Thoracic aorta (tissue), 2 donors: ENCODE results near the gene ZNF23. TPM values are rescaled to one million over a fixed set of nuclear protein-coding genes. Genes with fewer than 3 reads are reported as not detected.
A peak's percentile ranks its signal among the peaks of the same experiment; 100 is the strongest.
"Not testable (repeated sequence)": the region's sequence is repeated elsewhere in the genome, so short reads cannot be mapped to it uniquely, and the experiment has no call there.

Experiments
- ATAC-seq: fragments of 150-250 bp; one replicate; pipeline ENCODE4 v1.8.0; 2017; ENCODE audit warnings: low read depth; ENCODE audit not compliant: insufficient number of reproducible peaks, low FRiP score
- DNase-seq: peaks from one replicate; pipeline ENCODE4 v3.0.0-alpha.2; 2020; ENCODE audit warnings: low spot score
- H3K27ac ChIP-seq, 2 donors: fragments of 200-600 bp; sonication (generic); 1 replicate in 1 of 2; 2 replicates in 1 of 2; pipeline ENCODE4 v1.5.1; 2016; ENCODE audit warnings: mild to moderate bottlenecking in 2 of 2, moderate library complexity in 2 of 2
- H3K27me3 ChIP-seq: fragments of 200-600 bp; sonication (generic); replicated peaks from 2 replicates; pipeline ENCODE4 v1.6.0; 2016; ENCODE audit warnings: mild to moderate bottlenecking; ENCODE audit not compliant: insufficient read depth
- H3K36me3 ChIP-seq: fragments of 200-600 bp; sonication (generic); one replicate; pipeline ENCODE4 v1.5.1; 2016
- H3K4me1 ChIP-seq, 2 donors: fragments of 200-600 bp; sonication (generic); 1 replicate in 1 of 2; 2 replicates in 1 of 2; pipeline versions ENCODE4 v1.5.1 to v1.6.0; 2016; ENCODE audit warnings: low read depth in 2 of 2, mild to moderate bottlenecking in 1 of 2; ENCODE audit not compliant: control insufficient read depth in 1 of 2
- H3K4me3 ChIP-seq: fragments of 200-600 bp; sonication (generic); 2 replicates; pipeline ENCODE4 v1.5.1; 2016; ENCODE audit warnings: mild to moderate bottlenecking
- H3K9me3 ChIP-seq: fragments of 200-600 bp; sonication (generic); 2 replicates; pipeline ENCODE4 v1.5.1; 2016
- total RNA-seq, 2 donors: library from RNA; depleted of rRNA; stranded (reverse); fragments of >200 nt; gene quantifications; one replicate each; pipeline versions ENCODE4 v1.1.0 to v1.2.3, GENCODE V29; 2016
- TF ChIP-seq, protein P1 (sequence below): fragments of 200-600 bp; sonication (generic); IDR thresholded peaks from one replicate; pipeline ENCODE4 v1.5.1; 2019; ENCODE audit warnings: antibody characterized with exemption

ZNF23 gene
- 10 to 100 TPM in 1 of 2 donors, 1 to 10 TPM in 1; 3.9 to 10.1 TPM for total RNA-seq

DNA sequence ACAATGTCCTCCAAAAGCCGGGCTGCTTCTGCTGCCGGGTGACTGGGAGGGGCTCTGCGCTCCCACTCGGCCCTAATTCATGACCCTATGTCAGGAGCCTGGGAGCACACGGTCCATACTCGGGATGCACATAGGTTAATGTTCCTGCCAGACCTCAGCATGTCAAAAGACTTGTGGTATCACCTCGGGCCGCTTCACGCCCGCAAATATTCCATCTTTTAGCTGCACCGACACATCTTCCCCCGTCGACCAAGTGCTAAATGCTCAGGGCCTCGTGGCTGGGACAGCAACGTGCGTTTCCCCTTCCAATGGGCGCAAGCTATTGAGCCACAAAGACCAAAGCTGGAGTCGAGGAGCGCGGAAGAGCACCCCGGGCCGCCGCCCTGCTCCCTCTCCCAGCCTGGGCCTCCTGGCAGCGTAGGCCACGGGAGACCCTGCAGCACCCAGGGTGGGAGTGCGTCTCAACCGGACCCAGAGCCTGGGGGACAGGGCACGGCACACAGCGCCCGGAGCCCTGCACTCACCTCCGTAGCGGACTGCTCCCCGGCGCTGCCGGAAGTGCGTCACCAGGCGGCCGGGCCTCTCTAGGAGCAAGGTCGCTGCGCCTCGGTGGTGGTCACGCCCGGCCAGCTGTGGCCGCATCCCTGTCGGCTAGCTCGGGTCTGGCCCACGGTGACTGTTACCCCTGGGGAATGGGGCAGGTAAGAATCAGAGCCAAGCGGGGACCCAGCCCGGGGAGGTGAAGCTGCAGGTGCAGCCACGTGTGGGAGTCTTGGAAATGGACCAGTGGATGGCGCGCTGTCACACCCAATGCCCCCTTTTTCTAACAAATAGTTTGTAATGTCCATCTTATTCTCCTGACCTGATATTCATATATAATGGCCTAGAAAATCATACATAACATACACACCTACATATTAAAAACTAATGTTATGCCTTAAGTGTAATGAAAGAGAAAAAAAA, at the start of gene ZNF23:
Gene ZNF23 (minus strand): TSS at position 562 of the 963 bp plus-strand sequence. CDS start 5,451 bp downstream, outside the sequence.
- ATAC-seq: peak; percentile 94

DNA sequence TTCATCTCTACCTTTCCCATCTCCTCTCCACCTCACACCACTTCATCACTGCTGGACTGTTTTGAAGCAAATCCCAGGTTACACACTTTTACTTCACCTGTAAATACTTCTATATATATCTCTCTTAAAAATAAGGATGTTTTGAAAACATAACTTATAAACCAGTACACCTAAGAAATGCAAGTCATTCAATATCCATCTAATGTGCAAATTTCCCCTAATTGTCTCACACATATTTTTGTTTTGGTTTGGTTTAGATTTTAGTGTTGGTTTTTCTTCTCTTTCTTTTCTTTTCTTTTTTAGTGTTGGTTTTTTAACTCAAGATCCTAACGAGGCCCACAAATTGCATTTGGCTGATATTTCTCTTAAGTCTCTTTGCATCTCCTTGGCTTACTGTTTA, 45.0 kb upstream of the ZNF23 start:
- H3K36me3 ChIP-seq: no peaks in the 10 kb centered on the region
- H3K27ac ChIP-seq: no peak overlapping the region
- H3K4me3 ChIP-seq: no peak overlapping the region
- H3K9me3 ChIP-seq: no peaks in the 10 kb centered on the region
- TF ChIP-seq, protein P1, sequence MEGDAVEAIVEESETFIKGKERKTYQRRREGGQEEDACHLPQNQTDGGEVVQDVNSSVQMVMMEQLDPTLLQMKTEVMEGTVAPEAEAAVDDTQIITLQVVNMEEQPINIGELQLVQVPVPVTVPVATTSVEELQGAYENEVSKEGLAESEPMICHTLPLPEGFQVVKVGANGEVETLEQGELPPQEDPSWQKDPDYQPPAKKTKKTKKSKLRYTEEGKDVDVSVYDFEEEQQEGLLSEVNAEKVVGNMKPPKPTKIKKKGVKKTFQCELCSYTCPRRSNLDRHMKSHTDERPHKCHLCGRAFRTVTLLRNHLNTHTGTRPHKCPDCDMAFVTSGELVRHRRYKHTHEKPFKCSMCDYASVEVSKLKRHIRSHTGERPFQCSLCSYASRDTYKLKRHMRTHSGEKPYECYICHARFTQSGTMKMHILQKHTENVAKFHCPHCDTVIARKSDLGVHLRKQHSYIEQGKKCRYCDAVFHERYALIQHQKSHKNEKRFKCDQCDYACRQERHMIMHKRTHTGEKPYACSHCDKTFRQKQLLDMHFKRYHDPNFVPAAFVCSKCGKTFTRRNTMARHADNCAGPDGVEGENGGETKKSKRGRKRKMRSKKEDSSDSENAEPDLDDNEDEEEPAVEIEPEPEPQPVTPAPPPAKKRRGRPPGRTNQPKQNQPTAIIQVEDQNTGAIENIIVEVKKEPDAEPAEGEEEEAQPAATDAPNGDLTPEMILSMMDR: no peak
- DNase-seq (no peak), ATAC-seq (no peak)
- no peaks in the 10 kb centered on the region for H3K27me3 ChIP-seq
- no peaks in the 10 kb centered on the region for H3K4me1 ChIP-seq

More for the DNA sequence above, at the start of gene ZNF23:
- H3K36me3 ChIP-seq: no peaks in the 10 kb centered on the region
- peak; percentile 49 for DNase-seq
- peak within 1 kb of the TSS; percentile 66 to 80 for H3K27ac ChIP-seq
- H3K4me1 ChIP-seq: peaks cover 8 to 13% of the 10 kb centered on the region in 2 donors
- H3K4me3 ChIP-seq: peak within 1 kb of the TSS; percentile 98
- TF ChIP-seq, protein P1: no peak
- H3K9me3 ChIP-seq: no peaks in the 10 kb centered on the region
- no peaks in the 10 kb centered on the region for H3K27me3 ChIP-seq

DNA sequence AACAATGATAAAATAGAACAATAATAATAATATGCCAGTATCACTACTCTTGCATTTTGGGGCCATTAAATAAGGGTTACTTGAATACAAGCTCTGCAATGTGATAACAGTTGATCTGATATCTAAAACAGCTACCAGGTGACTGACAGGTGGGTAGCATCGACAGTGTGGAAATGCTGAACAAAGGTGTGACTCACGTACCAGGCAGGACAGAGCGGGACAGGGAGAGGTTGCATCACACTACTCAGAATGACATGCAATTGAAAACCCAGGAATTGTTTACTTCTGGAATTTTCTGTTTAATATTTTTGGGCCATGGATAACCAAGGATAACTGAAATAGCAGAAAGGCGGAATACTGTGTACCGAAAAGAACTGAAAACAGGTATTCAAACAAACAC, 42.9 kb upstream of the ZNF23 start:
- Histone ChIP-seq H3K4me3 (no peak overlapping the region), H3K36me3 (no peaks in the 10 kb centered on the region)
- TF ChIP-seq, protein P1: no peak

DNA sequence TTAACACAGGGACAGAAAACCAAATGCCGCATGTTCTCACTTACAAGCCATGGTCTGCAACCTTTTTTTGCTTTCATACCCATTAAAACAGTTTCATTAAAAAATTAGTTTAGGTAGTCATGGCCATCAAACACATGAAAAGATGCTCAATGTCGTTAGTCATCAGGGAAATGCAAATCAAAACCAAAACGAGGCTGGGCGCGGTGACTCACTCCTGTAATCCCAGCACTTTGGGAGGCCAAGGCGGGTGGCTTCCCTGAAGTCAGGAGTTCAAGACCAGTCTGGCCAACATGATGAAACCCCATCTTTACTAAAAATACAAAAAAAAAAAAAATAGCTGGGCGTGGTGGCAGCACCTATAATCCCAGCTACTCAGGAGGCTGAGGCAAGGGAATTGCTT, 42.0 kb upstream of the ZNF23 start:
- not testable (repeated sequence) for ATAC-seq, H3K9me3 ChIP-seq, H3K27ac ChIP-seq, H3K4me3 ChIP-seq, H3K27me3 ChIP-seq, H3K36me3 ChIP-seq, DNase-seq, H3K4me1 ChIP-seq

More for the DNA sequence above, 42.9 kb upstream of the ZNF23 start:
- ATAC-seq (no peak), DNase-seq (no peak)
- no peaks in the 10 kb centered on the region for H3K27me3 ChIP-seq
- H3K4me1 ChIP-seq: no peaks in the 10 kb centered on the region
- H3K27ac ChIP-seq: no peak overlapping the region
- no peaks in the 10 kb centered on the region for H3K9me3 ChIP-seq

DNA sequence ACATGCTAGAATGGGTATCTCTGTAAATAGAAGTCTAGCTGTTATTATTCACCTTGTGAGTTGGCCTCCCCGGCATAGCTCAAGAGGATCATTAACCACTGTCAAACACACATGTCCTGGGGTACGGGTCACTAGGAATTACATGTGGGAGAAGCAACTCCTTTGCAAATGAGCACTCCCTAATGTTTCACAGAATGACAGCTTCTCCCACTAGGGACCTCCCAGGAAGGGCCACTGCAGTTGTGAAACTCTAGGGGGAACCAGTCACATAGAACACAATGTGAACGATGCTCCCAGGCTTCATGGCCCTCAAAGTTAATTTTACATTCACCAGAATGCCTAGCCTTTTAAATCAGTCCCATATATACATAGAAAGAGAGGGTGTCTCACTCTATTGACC, 39.5 kb upstream of the ZNF23 start:
- no peak for ATAC-seq
- no peaks in the 10 kb centered on the region for H3K4me1 ChIP-seq
- no peak overlapping the region for H3K4me3 ChIP-seq
- H3K27me3 ChIP-seq: no peaks in the 10 kb centered on the region
- H3K9me3 ChIP-seq: no peaks in the 10 kb centered on the region
- TF ChIP-seq, protein P1: no peak
- H3K36me3 ChIP-seq: no peaks in the 10 kb centered on the region
- no peak overlapping the region for H3K27ac ChIP-seq
- no peak for DNase-seq
